HUES48 (cell line): ENCODE data around the gene FOXL2.

Experiments
- H3K27ac ChIP-seq: one replicate; pipeline ENCODE4 v1.7.0; 2013; ENCODE audit warnings: low read depth, low read length, inconsistent platforms
- H3K27me3 ChIP-seq: 2 replicates; pipeline ENCODE4 v1.6.1; 2013; ENCODE audit warnings: mild to moderate bottlenecking, low read length; ENCODE audit not compliant: control insufficient read depth, insufficient read depth
- H3K36me3 ChIP-seq: 2 replicates; pipeline ENCODE4 v1.6.1; 2013; ENCODE audit warnings: low read length; ENCODE audit not compliant: control insufficient read depth, insufficient read depth
- H3K4me1 ChIP-seq: 2 replicates; pipeline ENCODE4 v1.6.1; 2013; ENCODE audit warnings: mild to moderate bottlenecking, low read length; ENCODE audit not compliant: control insufficient read depth, insufficient read depth
- H3K4me3 ChIP-seq: 2 replicates; pipeline ENCODE4 v1.5.1; 2013; ENCODE audit warnings: mild to moderate bottlenecking, low read depth, low read length
- H3K9ac ChIP-seq: 2 replicates; pipeline ENCODE4 v1.6.1; 2013; ENCODE audit warnings: mild to moderate bottlenecking, low read depth, low read length, moderate library complexity
- H3K9me3 ChIP-seq: 2 replicates; pipeline ENCODE4 v1.6.1; 2013; ENCODE audit warnings: low read length; ENCODE audit not compliant: control insufficient read depth, insufficient read depth

The FOXL2 gene

DNA sequence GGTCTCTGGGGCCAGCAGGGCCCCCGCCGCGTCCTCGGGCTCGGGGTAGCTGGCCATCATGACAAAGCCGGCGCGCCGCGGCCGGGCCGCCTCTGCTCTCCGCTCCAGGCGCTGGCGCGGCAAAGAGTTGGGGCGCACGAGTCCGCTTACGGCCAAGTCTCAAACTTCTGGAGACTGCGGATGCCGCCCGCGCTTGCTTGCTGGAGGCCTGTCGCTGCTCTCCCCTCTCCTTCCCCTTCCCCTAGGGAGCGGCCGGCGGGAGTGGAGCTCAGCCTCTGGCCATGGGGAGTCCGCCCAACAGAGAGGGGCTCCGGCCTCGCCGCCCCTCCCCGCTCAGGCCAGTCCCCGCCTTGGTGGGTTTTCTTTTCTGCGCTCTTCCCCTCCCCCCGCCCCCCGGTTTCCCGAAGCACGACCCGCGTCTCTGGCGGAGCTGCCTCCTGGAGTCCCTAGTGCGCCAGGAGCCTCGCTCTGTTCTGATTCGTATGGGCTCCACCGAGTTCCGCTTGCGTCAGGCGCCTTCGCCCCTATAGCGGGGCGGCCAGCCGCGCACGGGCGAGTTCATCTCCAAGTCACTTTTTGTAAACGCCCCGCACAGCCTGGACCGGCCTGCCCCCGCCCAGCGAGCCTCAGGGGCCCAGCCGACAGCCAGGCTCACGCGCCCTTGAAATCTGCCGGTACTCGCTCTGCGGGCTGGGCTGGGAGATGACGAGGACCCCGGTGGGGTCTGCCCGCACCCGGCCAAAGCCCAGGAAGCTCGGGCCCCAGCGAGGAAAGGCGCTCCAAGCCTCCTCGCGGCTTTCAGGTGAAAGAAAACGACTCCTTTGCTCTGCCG, at the start of gene FOXL2, which contains the start of gene FOXL2NB:
TSS of gene FOXL2 (minus strand) at position 475 of the 832 bp plus-strand sequence. CDS start at position 60, 415 bp downstream.
TSS of gene FOXL2NB (plus strand) at position 555 of the 832 bp plus-strand sequence. CDS start at position 703, 148 bp downstream.
- no peaks in the 10 kb centered on the region for H3K36me3 ChIP-seq
- H3K27ac ChIP-seq, result no peak within 1 kb of the TSS
- no peaks in the 10 kb centered on the region for H3K9me3 ChIP-seq
- peak within 1 kb of the TSS; percentile 60 for H3K4me3 ChIP-seq
- peaks cover 41% of the 10 kb centered on the region for H3K4me1 ChIP-seq
- H3K9ac ChIP-seq, result peak within 1 kb of the TSS; percentile 30
- peaks cover 100% of the 10 kb centered on the region for H3K27me3 ChIP-seq

DNA sequence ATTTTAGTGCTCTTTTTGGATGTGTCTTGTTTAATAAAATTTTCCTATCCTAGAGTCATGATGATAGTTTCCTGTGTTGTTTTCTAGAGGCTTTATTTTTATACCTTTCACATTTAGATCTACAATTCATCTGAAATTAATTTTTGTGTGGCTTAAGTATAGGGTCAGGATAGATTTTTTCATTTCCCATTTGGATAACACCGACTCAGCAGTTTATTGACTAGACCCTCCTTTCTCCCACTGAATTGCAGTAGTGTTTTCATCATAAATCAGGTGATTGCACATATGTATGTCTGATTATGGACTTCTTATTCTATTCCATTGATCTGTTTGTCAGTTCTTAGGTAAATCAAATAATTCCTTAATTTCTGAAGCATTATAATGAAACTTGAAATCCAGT, 48.8 kb upstream of the FOXL2 start:
- Histone ChIP-seq H3K4me3 (no peak overlapping the region), H3K27ac (no peak overlapping the region), H3K9me3 (no peaks in the 10 kb centered on the region), H3K36me3 (no peaks in the 10 kb centered on the region), H3K9ac (no peak overlapping the region), H3K27me3 (no peaks in the 10 kb centered on the region; the same call in 1 of the 2 replicates), H3K4me1 (no peaks in the 10 kb centered on the region)

DNA sequence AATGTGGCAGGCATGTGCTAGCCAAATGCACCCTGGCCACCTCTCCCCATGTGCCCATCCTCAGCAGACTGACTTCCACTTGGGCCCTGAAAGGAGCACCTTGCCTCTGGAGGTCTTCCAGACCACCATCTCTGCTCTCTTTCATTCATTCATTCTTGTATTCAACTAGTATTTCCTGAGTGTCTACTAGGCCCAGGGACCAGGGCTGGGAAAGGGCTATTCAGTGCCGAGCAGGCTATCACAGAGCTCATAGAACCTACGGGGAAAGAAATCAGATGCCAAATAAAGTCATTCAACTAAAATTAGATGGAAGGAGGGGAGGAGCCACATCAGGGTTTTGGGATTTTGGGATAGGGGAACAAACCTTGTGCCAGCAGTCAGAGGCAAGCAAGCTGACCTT, 40.2 kb upstream of the FOXL2 start:
- Histone ChIP-seq H3K27ac (no peak overlapping the region), H3K36me3 (no peaks in the 10 kb centered on the region), H3K9me3 (no peaks in the 10 kb centered on the region), H3K27me3 (no peaks in the 10 kb centered on the region), H3K9ac (no peak overlapping the region), H3K4me1 (no peaks in the 10 kb centered on the region), H3K4me3 (no peak overlapping the region)

DNA sequence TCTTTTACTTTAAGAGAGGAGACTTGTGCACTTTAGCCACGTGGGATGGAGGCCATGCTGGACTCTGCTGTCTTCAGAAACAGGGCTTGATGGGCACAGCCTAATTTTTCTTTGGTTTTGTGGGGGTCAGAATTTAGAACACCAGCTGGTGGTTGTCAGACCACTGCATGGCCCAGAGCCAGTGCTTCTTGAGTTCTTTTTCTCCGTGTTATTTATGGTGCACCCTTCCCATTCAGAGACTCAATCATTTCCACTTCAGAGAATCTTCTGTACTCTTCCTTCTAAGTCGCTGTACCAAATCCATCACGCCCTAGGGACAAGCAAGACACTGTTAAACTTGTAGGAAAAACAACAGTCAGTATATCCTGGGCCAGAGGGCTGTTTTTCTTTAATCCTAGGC, 39.0 kb upstream of the FOXL2 start:
- Histone ChIP-seq H3K9me3 (no peaks in the 10 kb centered on the region), H3K9ac (no peak overlapping the region), H3K4me3 (no peak overlapping the region), H3K36me3 (no peaks in the 10 kb centered on the region), H3K27me3 (no peaks in the 10 kb centered on the region), H3K27ac (no peak overlapping the region), H3K4me1 (no peaks in the 10 kb centered on the region)

DNA sequence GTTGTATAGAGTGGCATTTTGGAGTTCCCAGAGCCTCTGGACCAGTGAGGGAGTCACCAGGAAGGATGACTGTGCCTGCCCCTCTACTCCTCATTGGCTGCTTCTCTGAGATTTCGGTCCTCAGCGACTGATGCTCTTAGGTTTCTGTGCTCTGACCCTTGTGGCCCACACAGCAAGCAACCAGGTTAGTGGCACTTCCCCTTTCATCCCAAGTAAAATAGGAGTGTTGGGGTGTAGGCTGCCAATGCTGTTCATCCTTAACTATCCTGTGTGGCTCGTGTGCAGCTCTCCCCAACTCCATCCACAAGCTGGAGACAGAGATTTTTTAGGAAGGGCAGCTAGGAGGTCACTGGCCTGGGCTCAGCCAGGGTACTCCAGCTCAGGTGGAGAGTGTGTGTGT, 37.9 kb upstream of the FOXL2 start:
- H3K27me3 ChIP-seq, result no peaks in the 10 kb centered on the region
- no peak overlapping the region for H3K27ac ChIP-seq
- no peaks in the 10 kb centered on the region for H3K9me3 ChIP-seq
- no peaks in the 10 kb centered on the region for H3K36me3 ChIP-seq
- no peak overlapping the region for H3K9ac ChIP-seq
- no peak overlapping the region for H3K4me3 ChIP-seq
- no peaks in the 10 kb centered on the region for H3K4me1 ChIP-seq

DNA sequence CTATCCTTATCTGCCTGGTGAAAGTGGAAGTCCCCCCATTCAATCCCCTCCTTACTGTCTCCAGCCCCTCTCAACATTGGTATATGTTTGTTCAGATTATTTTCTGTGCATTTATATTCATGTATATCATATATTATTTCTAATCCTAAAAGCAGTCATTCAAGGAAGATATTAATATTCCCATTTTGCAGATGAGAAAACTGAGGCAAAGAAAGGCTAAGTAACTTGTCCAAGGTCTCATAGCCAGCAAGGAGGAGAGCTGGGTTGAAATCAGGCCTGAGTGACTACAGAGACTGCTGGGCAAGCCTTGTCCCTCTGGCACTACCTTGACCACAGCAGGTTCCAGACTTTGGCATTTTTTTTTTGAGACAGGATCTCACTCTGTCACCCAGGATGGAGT, 29.1 kb upstream of the FOXL2 start:
- no peak overlapping the region for H3K27ac ChIP-seq
- H3K9me3 ChIP-seq, result no peaks in the 10 kb centered on the region
- no peaks in the 10 kb centered on the region for H3K27me3 ChIP-seq
- H3K9ac ChIP-seq, result no peak overlapping the region
- no peaks in the 10 kb centered on the region for H3K4me1 ChIP-seq
- no peaks in the 10 kb centered on the region for H3K36me3 ChIP-seq
- no peak overlapping the region for H3K4me3 ChIP-seq

DNA sequence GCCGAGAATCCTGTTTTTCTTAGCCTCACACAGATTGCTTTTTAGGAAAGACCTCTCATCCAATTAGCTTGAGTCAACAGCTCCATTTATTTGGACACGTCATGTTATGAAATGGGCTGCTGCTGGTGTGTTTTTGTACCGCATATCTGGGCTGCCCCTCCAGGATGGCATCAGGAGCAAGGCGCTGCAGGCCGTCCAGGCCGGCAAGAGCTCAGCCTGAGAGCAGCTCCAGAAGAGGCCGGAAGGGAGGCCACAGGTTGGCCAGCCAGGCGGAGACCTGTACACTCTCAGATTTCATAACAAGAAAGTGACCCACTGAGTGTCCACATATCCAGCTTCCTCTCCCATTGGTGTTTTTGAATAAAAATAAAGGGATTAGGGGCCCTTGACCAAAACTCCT, 28.4 kb upstream of the FOXL2 start:
- Histone ChIP-seq H3K9ac (no peak overlapping the region), H3K4me1 (no peaks in the 10 kb centered on the region), H3K27me3 (no peaks in the 10 kb centered on the region), H3K27ac (no peak overlapping the region), H3K4me3 (no peak overlapping the region), H3K9me3 (no peaks in the 10 kb centered on the region), H3K36me3 (no peaks in the 10 kb centered on the region)

DNA sequence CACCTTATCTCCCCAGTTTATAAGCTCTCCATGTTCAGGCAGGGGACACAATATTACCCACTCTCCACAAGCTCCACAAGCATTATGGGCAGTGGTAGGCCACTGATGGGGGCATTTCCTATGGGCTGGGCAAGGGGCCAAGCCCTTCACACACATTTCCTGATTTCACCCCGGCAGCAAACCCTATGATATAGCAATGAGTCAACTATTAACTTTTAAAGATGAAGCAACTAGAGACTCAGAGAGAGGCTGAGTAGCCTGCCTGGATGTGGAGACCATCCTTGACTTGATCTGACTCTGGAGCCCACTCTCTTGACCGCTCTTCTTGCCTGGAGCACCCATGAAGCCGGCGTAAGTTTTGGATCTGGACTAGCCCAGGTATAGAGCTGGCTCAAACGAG, 27.5 kb upstream of the FOXL2 start:
- Histone ChIP-seq H3K27ac (no peak overlapping the region), H3K4me3 (no peak overlapping the region), H3K9me3 (no peaks in the 10 kb centered on the region), H3K36me3 (no peaks in the 10 kb centered on the region), H3K27me3 (no peaks in the 10 kb centered on the region), H3K9ac (no peak overlapping the region), H3K4me1 (no peaks in the 10 kb centered on the region)

DNA sequence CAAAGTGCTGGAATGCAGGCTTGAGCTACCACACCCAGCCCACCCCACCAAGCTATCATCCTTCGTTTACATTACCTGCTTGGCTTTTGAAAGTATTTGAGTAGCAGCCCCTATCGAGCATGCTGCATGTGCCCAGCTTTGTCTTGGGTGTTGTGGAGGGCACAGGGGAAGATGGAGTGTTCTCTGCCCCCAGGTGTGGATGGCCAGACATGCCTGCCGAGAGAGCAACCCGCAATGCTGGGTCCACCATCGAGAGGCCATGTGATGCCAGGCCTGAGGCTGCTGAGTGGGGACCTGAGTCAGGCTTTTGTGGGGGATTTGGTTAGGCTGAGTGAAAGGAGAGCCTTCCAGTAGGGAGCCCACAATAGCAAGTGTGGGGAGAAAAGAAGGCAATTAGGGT, 26.0 kb upstream of the FOXL2 start:
- Histone ChIP-seq H3K27ac (no peak overlapping the region), H3K9ac (no peak overlapping the region), H3K9me3 (no peaks in the 10 kb centered on the region), H3K4me3 (no peak overlapping the region), H3K27me3 (no peaks in the 10 kb centered on the region), H3K36me3 (no peaks in the 10 kb centered on the region), H3K4me1 (no peaks in the 10 kb centered on the region)

DNA sequence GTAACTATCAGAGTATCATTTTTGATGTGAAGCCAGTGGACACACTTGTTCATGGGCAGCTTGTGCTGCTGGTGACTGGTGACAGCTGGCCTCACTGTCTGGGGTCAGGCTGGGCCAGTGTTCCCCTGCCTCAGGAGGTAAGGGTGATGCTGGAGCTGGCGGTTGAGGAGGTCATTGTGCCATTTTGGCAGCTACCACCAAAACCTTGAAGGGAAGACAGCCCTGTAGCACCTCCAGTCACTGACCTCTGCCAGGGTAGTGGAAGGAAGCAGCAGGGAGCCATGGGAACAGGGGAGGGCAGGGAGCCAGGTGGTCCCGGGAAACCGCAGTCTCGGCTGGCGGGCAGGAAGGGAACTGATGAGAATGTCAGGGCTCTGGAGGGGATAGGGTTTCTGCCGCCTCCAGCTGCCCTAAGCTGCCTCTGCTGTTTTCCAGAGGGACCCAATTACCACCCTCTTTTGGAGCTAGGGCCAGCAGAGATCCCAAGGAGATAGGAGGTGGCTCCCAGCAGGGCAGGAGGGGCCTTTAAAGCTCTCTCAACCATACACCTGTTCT, 24.9 kb upstream of the FOXL2 start:
- no peak overlapping the region for H3K27ac ChIP-seq
- no peaks in the 10 kb centered on the region for H3K4me1 ChIP-seq
- no peak overlapping the region for H3K9ac ChIP-seq
- no peaks in the 10 kb centered on the region for H3K27me3 ChIP-seq
- H3K4me3 ChIP-seq, result no peak overlapping the region
- H3K36me3 ChIP-seq, result no peaks in the 10 kb centered on the region
- H3K9me3 ChIP-seq, result no peaks in the 10 kb centered on the region

DNA sequence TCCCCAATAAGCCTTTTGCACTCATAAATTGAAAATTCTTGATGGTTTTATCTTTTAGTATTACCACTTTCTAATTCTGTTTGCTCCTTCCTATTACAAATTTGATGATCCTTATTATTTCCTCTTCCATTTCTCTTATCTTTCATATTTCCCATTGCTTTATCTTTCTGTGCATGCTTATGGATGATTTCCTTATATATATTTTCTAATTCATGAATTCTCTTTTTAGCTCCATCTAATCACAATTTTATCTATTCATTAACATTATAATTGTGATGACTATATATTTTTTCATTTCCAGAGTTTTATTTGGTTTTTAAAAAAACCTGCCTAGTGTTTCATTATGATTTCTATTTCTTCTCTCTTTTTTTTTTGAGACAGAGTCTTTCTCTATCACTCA, 18.0 kb upstream of the FOXL2 start:
- Histone ChIP-seq H3K9me3 (no peaks in the 10 kb centered on the region), H3K9ac (no peak overlapping the region), H3K4me3 (no peak overlapping the region), H3K27ac (no peak overlapping the region), H3K4me1 (no peaks in the 10 kb centered on the region), H3K36me3 (no peaks in the 10 kb centered on the region), H3K27me3 (peaks cover 4% of the 10 kb centered on the region; the same call in 1 of the 2 replicates)
